GM18867 (cell line): Measurements from ENCODE around the gene VPREB1.
"Not testable (repeated sequence)": the region's sequence is repeated elsewhere in the genome, so short reads cannot be mapped to it uniquely, and the experiment has no call there.

ENCODE experiments used
- ATAC-seq: cut with Tn5 transposase; IDR thresholded peaks from one replicate; pipeline ENCODE4 v1.9.1; 2021; ENCODE audit warnings: mild to moderate bottlenecking, moderate library complexity; ENCODE audit not compliant: unreplicated experiment

VPREB1 gene

DNA sequence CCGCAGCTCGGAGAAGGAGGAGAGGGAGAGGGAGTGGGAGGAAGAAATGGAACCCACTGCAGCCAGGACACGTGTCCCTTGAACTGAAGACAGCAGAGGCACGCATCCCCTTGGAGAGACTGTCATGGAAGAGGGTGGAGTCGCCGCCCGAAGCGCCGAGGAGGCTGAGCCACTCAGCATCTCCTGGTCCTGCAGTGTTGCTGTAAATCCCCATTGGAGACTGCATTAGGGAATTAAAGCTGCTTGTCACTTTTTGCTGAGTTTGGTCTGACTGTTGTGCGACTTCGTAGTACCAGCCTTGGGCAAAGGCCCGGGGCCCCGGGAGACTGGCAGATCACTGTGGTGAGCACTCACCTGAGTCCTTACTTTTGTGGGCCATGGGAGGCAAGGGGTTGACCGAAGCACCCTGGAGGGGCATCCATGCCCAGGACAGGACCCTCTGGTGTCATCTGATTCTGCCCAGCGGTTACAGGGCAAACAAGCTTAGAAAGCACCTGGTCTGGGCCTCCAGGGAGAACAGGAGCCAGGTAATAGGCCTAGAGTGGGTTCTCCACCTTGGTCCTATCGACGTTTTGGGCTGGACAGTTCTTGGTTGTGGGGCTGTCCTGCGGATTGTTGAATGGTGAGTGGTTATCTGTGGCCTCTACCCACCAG lies 797 bp downstream of the VPREB1 start:
- ATAC-seq, result no peak

DNA sequence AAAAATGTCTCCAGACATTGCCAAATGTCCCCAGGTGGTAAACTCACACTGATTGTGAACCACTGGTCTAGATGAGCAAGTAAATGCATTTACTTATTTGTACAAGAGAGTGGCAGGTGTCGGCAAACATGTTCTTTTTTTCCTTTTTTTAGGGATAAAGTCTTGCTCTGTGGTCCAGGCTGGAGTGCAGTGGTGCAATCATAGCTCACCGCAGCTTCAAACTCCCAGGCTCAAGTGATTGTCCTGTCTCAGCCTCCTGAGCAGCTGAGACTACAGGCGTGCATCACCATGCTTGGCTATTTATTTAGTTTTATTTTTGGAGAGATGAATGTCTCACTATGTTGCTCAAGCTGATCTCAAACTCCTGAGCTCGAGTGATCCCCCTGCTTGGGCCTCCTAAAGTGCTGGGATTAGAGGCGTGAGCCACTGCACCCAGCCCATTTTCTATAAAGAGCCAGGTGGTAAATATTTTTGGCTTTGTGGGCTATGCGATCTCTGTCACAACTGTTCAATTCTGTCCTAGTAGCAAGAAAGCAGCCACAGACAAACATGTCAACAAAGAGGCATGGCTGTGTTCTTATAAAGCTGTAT lies 1.4 kb downstream of the VPREB1 start:
- ATAC-seq, result no peak

GRCh38 chr22:22246706-22247105 lies 2.1 kb downstream of the VPREB1 start:
- no peak for ATAC-seq

DNA sequence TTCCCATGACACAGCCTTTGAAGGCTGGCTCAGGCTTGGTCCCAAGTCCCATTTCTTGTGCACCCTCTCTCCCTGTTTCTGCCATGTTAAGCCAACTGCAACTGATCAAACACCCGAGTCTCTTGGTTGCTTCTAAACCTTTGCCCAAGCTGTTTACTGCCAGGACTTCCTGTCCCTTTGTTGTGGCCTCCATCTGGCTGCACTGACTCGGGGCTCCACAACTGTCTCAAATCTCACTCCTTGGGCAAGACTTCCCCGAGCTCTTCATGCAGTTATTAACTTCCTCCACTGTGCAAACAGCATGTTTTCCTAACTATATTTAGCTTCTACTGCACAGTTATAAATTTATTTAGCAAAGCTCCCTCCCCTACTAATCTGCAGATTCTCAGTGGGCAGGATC lies 4.3 kb downstream of the VPREB1 start:
- no peak for ATAC-seq

DNA sequence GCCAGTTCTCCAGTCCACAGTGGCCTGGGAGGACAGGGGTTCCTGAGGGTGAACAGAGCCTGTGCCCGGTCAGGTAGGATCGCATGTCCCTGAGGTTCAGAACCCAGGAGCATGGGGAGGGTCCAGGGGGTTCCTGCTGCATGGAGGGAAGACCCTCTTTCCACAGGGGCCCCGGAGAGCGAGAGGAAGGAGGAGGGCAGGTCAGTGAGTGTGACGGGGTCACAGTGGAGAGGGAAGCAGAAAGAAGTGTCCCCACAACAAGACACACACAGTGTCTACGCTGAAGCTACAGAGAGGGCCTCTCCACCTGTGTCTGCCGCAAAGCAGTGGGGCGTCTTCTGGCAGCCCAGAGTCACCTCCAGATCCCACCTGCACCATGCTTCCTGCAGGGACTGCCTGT lies 6.1 kb downstream of the VPREB1 start:
- not testable (repeated sequence) for ATAC-seq

- not testable (repeated sequence) for ATAC-seq
These were observed 11.5 kb downstream of the VPREB1 start for GRCh38 chr22:22256133-22256532.

- not testable (repeated sequence) for ATAC-seq
These were observed 14.2 kb downstream of the VPREB1 start for GRCh38 chr22:22258597-22259415.

- not testable (repeated sequence) for ATAC-seq
These were observed 15.6 kb downstream of the VPREB1 start for GRCh38 chr22:22260169-22260568.

DNA sequence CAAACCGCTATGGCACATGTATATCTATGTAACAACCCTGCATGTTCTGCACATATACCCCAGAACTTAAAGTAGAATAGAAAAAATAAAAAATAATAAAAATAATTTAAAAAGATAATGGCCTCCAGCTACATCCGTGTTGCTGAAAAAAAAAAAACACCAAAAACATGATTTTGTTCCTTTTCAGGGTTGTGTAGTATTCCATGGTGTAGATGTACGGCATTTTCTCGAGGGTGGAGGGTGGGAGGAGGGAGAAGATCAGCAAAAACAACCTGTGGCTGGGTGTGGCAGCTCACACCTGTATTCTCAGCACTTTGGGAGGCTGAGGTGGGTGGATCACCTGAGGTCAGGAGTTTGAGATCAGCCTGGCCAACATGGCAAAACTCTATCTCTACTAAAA lies 16.0 kb downstream of the VPREB1 start:
- ATAC-seq, result not testable (repeated sequence)

- not testable (repeated sequence) for ATAC-seq
These were observed 17.9 kb downstream of the VPREB1 start for GRCh38 chr22:22262332-22263074.

DNA sequence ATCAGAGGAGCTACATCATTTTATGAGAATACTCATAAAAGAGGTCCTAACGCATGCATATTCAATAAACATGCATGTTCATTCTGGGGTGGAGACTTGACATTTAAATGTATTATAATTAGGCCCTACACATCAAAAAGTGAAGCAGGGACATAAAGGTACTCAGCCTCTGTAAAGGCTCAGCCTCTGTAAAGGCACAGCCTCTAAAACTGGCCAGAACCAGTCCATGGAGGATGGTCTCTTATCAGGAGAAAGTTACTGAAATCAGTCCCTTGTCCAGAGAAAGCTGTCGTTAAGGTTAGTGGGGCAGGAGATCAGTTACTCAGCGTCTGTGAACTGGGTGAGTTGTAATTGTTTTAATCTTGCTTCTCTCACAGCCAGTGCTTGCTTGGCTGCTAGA lies 19.2 kb downstream of the VPREB1 start:
- ATAC-seq, result not testable (repeated sequence)

DNA sequence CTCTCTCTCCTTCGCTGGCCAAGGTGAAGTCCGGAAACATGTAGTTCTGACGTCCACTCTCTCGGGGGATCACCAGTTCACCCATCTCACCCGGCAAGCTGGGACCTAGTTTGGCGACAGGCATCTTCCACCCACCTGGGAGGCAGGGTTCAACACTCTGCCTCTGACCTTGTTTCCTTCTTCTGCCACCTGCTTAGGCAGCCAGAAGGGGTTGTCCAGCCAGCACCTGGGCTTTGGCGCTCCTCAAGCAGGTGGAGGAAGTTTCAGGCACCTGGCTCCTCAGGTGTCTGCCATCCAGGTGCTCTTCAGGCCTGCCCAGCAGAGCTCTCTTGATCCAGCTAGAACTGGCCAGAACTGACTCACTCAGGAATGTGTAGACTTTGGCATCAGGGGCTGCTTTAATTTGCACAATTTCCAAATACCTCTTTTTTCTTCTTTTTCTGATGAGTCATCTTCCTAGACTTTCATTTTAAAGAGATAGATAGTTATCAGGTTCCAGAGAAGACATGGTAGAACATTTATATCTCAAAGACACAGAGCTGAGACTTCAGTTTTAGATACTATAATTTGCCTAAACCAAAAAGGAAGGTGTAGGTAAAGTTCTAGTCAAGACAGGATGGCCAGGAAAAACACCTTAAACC lies 25.6 kb downstream of the VPREB1 start:
- not testable (repeated sequence) for ATAC-seq

DNA sequence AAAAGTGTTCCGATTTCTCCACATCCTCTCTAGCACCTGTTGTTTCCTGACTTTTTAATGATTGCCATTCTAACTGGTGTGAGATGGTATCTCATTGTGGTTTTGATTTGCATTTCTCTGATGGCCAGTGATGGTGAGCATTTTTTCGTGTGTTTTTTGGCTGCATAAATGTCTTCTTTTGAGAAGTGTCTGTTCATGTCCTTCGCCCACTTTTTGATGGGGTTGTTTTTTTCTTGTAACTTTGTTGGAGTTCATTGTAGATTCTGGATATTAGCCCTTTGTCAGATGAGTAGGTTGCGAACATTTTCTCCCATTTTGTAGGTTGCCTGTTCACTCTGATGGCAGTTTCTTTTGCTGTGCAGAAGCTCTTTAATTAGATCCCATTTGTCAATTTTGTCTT lies 32.8 kb downstream of the VPREB1 start:
- ATAC-seq, result not testable (repeated sequence)

GRCh38 chr22:22284962-22285756 lies 40.6 kb downstream of the VPREB1 start:
- not testable (repeated sequence) for ATAC-seq

- not testable (repeated sequence) for ATAC-seq
These were observed 42.0 kb downstream of the VPREB1 start for GRCh38 chr22:22286390-22287105.

DNA sequence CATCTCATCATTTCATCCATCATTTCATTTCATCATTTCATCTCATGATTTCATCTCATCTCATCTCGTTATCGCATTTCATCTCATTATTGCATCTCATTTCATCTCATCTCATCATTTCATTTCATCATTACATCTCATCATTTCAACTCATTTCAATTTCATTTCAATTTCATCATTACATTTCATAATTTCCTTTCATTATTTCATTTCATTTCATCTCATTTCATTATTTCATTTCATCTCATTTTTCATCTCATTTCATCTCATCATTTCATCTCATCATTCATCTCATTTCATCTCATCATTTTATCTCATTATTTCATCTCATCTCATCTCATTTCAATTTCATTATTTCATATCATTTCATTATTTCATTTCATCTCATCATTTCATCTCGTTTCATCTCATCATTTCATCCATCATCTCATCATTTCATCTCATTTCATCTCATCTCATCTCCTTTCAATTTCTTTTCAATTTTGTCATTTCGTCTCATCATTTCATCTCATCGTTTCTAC lies 42.6 kb downstream of the VPREB1 start:
- ATAC-seq, result not testable (repeated sequence)

- ATAC-seq, result not testable (repeated sequence)
These were observed 45.1 kb downstream of the VPREB1 start for GRCh38 chr22:22289666-22290065.

GRCh38 chr22:22291129-22291806 lies 46.7 kb downstream of the VPREB1 start:
- ATAC-seq, result not testable (repeated sequence)
